CD14-positive monocyte (primary cell): ENCODE data around the gene DLK1. TPM values are rescaled to one million over a fixed set of nuclear protein-coding genes. Genes with fewer than 3 reads are reported as not detected.

Experiments
- DNase-seq, 3 donors: peaks; one replicate each; pipeline ENCODE4 v3.0.0-alpha.2; 2011 to 2022
- H2AFZ ChIP-seq: 2 replicates; pipeline ENCODE4 v1.6.0; 2012; ENCODE audit warnings: mild to moderate bottlenecking, low read depth, low read length, inconsistent platforms; ENCODE audit not compliant: insufficient read depth, poor library complexity, severe bottlenecking
- H3K27ac ChIP-seq, 2 donors: 1 replicate in 1 of 2; 2 replicates in 1 of 2; pipeline ENCODE4 v1.5.1; 2012 to 2013; ENCODE audit warnings: low read length in 2 of 2, control low read depth in 1 of 2, inconsistent platforms in 1 of 2, low read depth in 1 of 2, mild to moderate bottlenecking in 1 of 2
- H3K27me3 ChIP-seq, 2 donors: one replicate each; pipeline versions ENCODE4 v1.6.0 to v1.6.1; 2011 to 2013; ENCODE audit warnings: low read length in 2 of 2; ENCODE audit not compliant: control insufficient read depth in 2 of 2, insufficient read depth in 2 of 2
- H3K36me3 ChIP-seq, 2 donors: replicated peaks in 1 of 2; 1 replicate in 1 of 2; 2 replicates in 1 of 2; pipeline versions ENCODE4 v1.5.1 to v1.6.1; 2012 to 2013; ENCODE audit warnings: low read length in 2 of 2, control low read depth in 1 of 2, inconsistent platforms in 1 of 2, mild to moderate bottlenecking in 1 of 2; ENCODE audit not compliant: insufficient read depth in 2 of 2, control insufficient read depth in 1 of 2
- H3K4me1 ChIP-seq, 2 donors: 1 replicate in 1 of 2; 2 replicates in 1 of 2; pipeline versions ENCODE4 v1.5.1 to v1.6.1; 2012 to 2013; ENCODE audit warnings: low read length in 2 of 2, control low read depth in 1 of 2, inconsistent platforms in 1 of 2, mild to moderate bottlenecking in 1 of 2, moderate library complexity in 1 of 2; ENCODE audit not compliant: insufficient read depth in 2 of 2, control insufficient read depth in 1 of 2
- H3K4me2 ChIP-seq: replicated peaks from 2 replicates; pipeline ENCODE3; 2012; ENCODE audit warnings: low read length, moderate library complexity, mild to moderate bottlenecking; ENCODE audit not compliant: poor library complexity, severe bottlenecking; ENCODE audit errors: extremely low read depth
- H3K4me3 ChIP-seq, 3 experiments: fragments of 200-600 bp in 1 of 3; sonication (generic) in 1 of 3; replicated peaks in 1 of 3; 1 replicate in 2 of 3; 2 replicates in 1 of 3; pipeline ENCODE4 v1.5.1; 2011 to 2013; ENCODE audit warnings: low read length in 3 of 3, mild to moderate bottlenecking in 3 of 3, control low read depth in 2 of 3, low read depth in 2 of 3, inconsistent platforms in 1 of 3, moderate library complexity in 1 of 3
- H3K79me2 ChIP-seq: 2 replicates; pipeline ENCODE4 v1.6.0; 2012; ENCODE audit warnings: mild to moderate bottlenecking, control low read depth, inconsistent platforms, low read length, moderate library complexity; ENCODE audit not compliant: insufficient read depth
- H3K9ac ChIP-seq: 2 replicates; pipeline ENCODE4 v1.6.0; 2017; ENCODE audit warnings: low read length, mild to moderate bottlenecking; ENCODE audit not compliant: insufficient read depth, poor library complexity, severe bottlenecking
- H3K9me3 ChIP-seq, 2 donors: replicated peaks in 1 of 2; 1 replicate in 1 of 2; 2 replicates in 1 of 2; pipeline versions ENCODE4 v1.5.1 to v1.6.1; 2012 to 2013; ENCODE audit warnings: low read length in 2 of 2, control low read depth in 1 of 2; ENCODE audit not compliant: control insufficient read depth in 1 of 2, insufficient read depth in 1 of 2
- H4K20me1 ChIP-seq: 2 replicates; pipeline ENCODE4 v1.6.0; 2012; ENCODE audit warnings: mild to moderate bottlenecking, low read length, control low read depth, moderate library complexity; ENCODE audit not compliant: insufficient read depth
- H3K27ac Mint-ChIP-seq, 7 donors: one replicate each; pipeline ENCODE4 v1.8.0; 2020; ENCODE audit warnings: mild to moderate bottlenecking in 7 of 7, mixed read lengths in 7 of 7, moderate library complexity in 6 of 7, inconsistent platforms in 2 of 7
- H3K27me3 Mint-ChIP-seq, 3 donors: one replicate each; pipeline ENCODE4 v1.8.0; 2021 to 2022; ENCODE audit warnings: low read depth in 3 of 3, mild to moderate bottlenecking in 3 of 3, mixed read lengths in 3 of 3, moderate library complexity in 3 of 3, inconsistent platforms in 1 of 3
- H3K36me3 Mint-ChIP-seq, 2 donors: one replicate each; pipeline ENCODE4 v1.8.0; 2020; ENCODE audit warnings: mixed read lengths in 2 of 2, inconsistent platforms in 1 of 2, mild to moderate bottlenecking in 1 of 2
- H3K4me1 Mint-ChIP-seq: one replicate; pipeline ENCODE4 v1.8.0; 2020; ENCODE audit warnings: mild to moderate bottlenecking, mixed read lengths
- H3K4me3 Mint-ChIP-seq, 2 donors: one replicate each; pipeline ENCODE4 v1.8.0; 2020; ENCODE audit warnings: mild to moderate bottlenecking in 2 of 2, mixed read lengths in 2 of 2, moderate library complexity in 1 of 2
- H3K9me3 Mint-ChIP-seq, 7 donors: one replicate each; pipeline ENCODE4 v1.8.0; 2020 to 2022; ENCODE audit warnings: mixed read lengths in 7 of 7, mild to moderate bottlenecking in 6 of 7, moderate library complexity in 6 of 7, inconsistent platforms in 2 of 7
- WGBS: methylation state at CpG from one replicate; pipeline ENCODE4 v1.1.5; 2013; ENCODE audit warnings: missing lambda C conversion rate; ENCODE audit not compliant: insufficient coverage; 5-methylcytosine and 5-hydroxymethylcytosine counted together
- intact Hi-C, 2 donors: fragments of 100-400 bp; cut with micrococcal nuclease; formaldehyde crosslinking; loops; one replicate each; pipeline versions ENCODE4 v1.15.0 to v1.15.1; 2023
- polyA plus RNA-seq, 3 donors: library from polyadenylated mRNA; depleted of rRNA in 1 of 3; unstranded in 2 of 3; stranded (reverse) in 1 of 3; fragments of 300-500 nt in 2 of 3; fragments of >200 nt in 1 of 3; fragmentation: Illumina TruSeq in 2 of 3; gene quantifications; 1 replicate in 2 of 3; 2 replicates in 1 of 3; pipeline ENCODE4 v1.2.3, GENCODE V29; 2012 to 2021
- TF ChIP-seq, protein P1 (sequence below): fragments of 200-600 bp; IDR thresholded peaks from one replicate; pipeline ENCODE4 v1.8.0; 2022; ENCODE audit warnings: antibody characterized with exemption, mild to moderate bottlenecking

The DLK1 gene
- polyA plus RNA-seq, 3 donors, result 0.04 TPM; not detected in 2

DNA sequence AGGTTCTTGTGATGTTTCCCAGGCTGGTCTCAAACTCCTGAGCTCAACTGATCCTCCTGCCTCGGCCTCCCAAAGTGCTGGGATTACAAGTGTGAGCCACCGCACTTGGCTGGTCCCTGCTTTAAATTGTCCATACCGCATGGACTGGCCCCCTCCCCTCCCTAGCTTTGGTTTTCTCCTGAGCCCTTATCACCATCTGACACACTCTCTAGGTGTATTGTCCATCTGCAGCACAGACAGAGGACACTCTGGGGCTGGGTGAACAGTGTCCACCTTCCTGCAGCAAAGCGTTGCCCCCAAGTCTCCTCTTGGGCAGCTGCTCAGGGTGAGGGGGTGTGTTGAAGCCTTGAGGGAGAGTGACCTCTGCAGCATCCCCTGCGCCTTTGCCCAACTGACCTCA, 36.0 kb upstream of the DLK1 start:
- no peak overlapping the region for H2AFZ ChIP-seq
- TF ChIP-seq, protein P1, sequence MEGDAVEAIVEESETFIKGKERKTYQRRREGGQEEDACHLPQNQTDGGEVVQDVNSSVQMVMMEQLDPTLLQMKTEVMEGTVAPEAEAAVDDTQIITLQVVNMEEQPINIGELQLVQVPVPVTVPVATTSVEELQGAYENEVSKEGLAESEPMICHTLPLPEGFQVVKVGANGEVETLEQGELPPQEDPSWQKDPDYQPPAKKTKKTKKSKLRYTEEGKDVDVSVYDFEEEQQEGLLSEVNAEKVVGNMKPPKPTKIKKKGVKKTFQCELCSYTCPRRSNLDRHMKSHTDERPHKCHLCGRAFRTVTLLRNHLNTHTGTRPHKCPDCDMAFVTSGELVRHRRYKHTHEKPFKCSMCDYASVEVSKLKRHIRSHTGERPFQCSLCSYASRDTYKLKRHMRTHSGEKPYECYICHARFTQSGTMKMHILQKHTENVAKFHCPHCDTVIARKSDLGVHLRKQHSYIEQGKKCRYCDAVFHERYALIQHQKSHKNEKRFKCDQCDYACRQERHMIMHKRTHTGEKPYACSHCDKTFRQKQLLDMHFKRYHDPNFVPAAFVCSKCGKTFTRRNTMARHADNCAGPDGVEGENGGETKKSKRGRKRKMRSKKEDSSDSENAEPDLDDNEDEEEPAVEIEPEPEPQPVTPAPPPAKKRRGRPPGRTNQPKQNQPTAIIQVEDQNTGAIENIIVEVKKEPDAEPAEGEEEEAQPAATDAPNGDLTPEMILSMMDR, result no peak
- H3K27me3 ChIP-seq, result no peaks in the 10 kb centered on the region
- H3K4me3 Mint-ChIP-seq, result no peak overlapping the region
- no peaks in the 10 kb centered on the region for H4K20me1 ChIP-seq
- no peak overlapping the region for H3K27ac Mint-ChIP-seq
- intact Hi-C loops, result no loop called here
- peaks cover 5 to 8% (median 6%) of the 10 kb centered on the region in 3 donors for H3K27me3 Mint-ChIP-seq
- no peak overlapping the region for H3K4me3 ChIP-seq
- H3K4me1 ChIP-seq, result no peaks in the 10 kb centered on the region
- peaks cover 8% of the 10 kb centered on the region for H3K4me1 Mint-ChIP-seq
- WGBS, result 97% methylated on average over 5 of the region's 5 CpGs
- DNase-seq, result no peak
- no peak overlapping the region for H3K4me2 ChIP-seq
- H3K36me3 ChIP-seq, result no peaks in the 10 kb centered on the region
- peaks cover 0 to 3% (median 0%) of the 10 kb centered on the region in 7 donors for H3K9me3 Mint-ChIP-seq
- H3K36me3 Mint-ChIP-seq, result peaks cover 2 to 15% of the 10 kb centered on the region in 2 donors
- no peak overlapping the region for H3K9ac ChIP-seq
- no peak overlapping the region for H3K27ac ChIP-seq
- no peaks in the 10 kb centered on the region for H3K79me2 ChIP-seq
- H3K9me3 ChIP-seq, result no peaks in the 10 kb centered on the region

DNA sequence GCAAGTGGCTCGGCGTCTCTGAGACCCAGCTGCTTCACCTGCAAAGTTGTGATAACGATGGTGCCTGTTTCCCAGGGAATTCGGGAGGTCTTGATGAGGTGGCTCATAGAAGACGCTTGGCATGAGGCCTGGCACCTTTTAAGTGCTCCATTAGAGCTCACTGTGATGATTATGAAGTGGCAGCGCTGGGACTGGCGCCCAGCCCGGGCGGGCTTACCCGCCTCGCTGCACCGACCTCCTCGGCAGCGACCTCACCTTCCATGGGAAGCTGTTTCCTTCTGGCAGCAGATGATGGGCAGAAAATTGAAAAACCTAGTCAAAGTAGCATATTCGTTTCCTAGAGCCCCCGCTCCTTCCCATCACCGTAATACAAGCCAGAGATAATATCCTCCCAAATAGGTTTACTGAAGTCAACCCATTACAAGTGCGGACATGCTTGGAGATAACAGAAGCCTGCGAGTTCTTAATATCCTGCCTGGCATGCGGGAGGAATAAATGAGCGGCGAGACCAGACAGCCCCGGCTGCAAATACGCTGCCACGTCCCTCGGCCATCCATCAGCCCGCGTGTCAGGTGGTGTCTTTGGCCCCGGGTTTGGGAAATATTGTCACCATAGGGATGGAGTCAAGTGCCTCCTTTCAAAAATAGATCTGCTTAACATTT, 35.2 kb upstream of the DLK1 start:
- Histone ChIP-seq H4K20me1 (no peaks in the 10 kb centered on the region), H3K36me3 (no peaks in the 10 kb centered on the region), H3K27ac (no peak overlapping the region), H3K9ac (no peak overlapping the region), H2AFZ (no peak overlapping the region), H3K4me3 (no peak overlapping the region), H3K27me3 (no peaks in the 10 kb centered on the region), H3K4me2 (no peak overlapping the region), H3K79me2 (no peaks in the 10 kb centered on the region), H3K9me3 (no peaks in the 10 kb centered on the region), H3K4me1 (no peaks in the 10 kb centered on the region)
- intact Hi-C loops, result no loop called here
- peaks cover 2 to 15% of the 10 kb centered on the region in 2 donors for H3K36me3 Mint-ChIP-seq
- H3K4me1 Mint-ChIP-seq, result peaks cover 8% of the 10 kb centered on the region
- no peak for DNase-seq
- TF ChIP-seq, protein P1, result no peak
- H3K4me3 Mint-ChIP-seq, result no peak overlapping the region
- H3K27ac Mint-ChIP-seq, result no peak overlapping the region
- peaks cover 0 to 3% (median 0%) of the 10 kb centered on the region in 7 donors for H3K9me3 Mint-ChIP-seq
- WGBS, result 91% methylated on average over 20 of the region's 29 CpGs
- H3K27me3 Mint-ChIP-seq, result peaks cover 5 to 8% (median 6%) of the 10 kb centered on the region in 3 donors
